Panc1 (cell line): Measurements from ENCODE around the gene GBA3. TPM values are rescaled to one million over a fixed set of nuclear protein-coding genes. Genes with fewer than 3 reads are reported as not detected.

ENCODE experiments used
- ATAC-seq: fragments of 200-7000 bp; cut with Tn5 transposase; 2 replicates; pipeline ENCODE4 v1.9.1; 2020; ENCODE audit warnings: mild to moderate bottlenecking, moderate library complexity
- BruUV-seq: library from RNA; stranded (reverse); fragments of 400-500 nt; replicated peaks from 2 replicates; lab custom pipeline; 2021; lab: Mats Ljungman, UMichigan
- CTCF ChIA-PET: fragments of 300-600 bp; sonication (Branson Sonifier 250); formaldehyde crosslinking; loops from one replicate; lab custom pipeline; 2022; ENCODE audit warnings: antibody characterized with exemption; lab: Charles Lee
- POLR2A ChIA-PET: fragments of 300-600 bp; sonication (Branson Sonifier 250); formaldehyde crosslinking; loops from one replicate; lab custom pipeline; 2022; ENCODE audit warnings: antibody characterized with exemption; lab: Charles Lee
- DNase-seq: peaks from one replicate; pipeline ENCODE4 v3.0.0-alpha.2; 2010; ENCODE audit warnings: low read depth, low spot score
- H3K27ac ChIP-seq: 2 replicates; pipeline ENCODE4 v1.5.1; 2011; ENCODE audit warnings: mild to moderate bottlenecking, low read length, inconsistent platforms
- H3K27me3 ChIP-seq: fragments of 200-500 bp; sonication (Bioruptor generic); 2 replicates; pipeline ENCODE4 v1.6.0; 2014; ENCODE audit warnings: low read length, inconsistent platforms; ENCODE audit not compliant: control insufficient read depth, insufficient read depth
- H3K36me3 ChIP-seq: fragments of 200-500 bp; sonication (Bioruptor generic); 2 replicates; pipeline ENCODE4 v1.5.1; 2014; ENCODE audit warnings: inconsistent platforms, mild to moderate bottlenecking, low read length, moderate library complexity; ENCODE audit not compliant: control insufficient read depth, insufficient read depth
- H3K4me1 ChIP-seq: 2 replicates; pipeline ENCODE4 v1.5.1; 2011; ENCODE audit warnings: inconsistent platforms, mild to moderate bottlenecking, low read length, moderate library complexity; ENCODE audit not compliant: control insufficient read depth, insufficient read depth
- H3K4me3 ChIP-seq, 2 experiments: 2 replicates each; pipeline ENCODE4 v1.5.1; 2011 to 2012; ENCODE audit warnings: low read depth in 2 of 2, low read length in 2 of 2, mild to moderate bottlenecking in 2 of 2, inconsistent platforms in 1 of 2, moderate library complexity in 1 of 2
- H3K9me3 ChIP-seq: fragments of 200-500 bp; sonication (Bioruptor generic); 2 replicates; pipeline ENCODE4 v1.5.1; 2014; ENCODE audit warnings: low read depth, mild to moderate bottlenecking, inconsistent platforms, low read length, moderate library complexity; ENCODE audit not compliant: control insufficient read depth, insufficient read depth
- CTCF ChIP-seq: fragments of 450-650 bp; IDR thresholded peaks from 2 replicates; pipeline ENCODE4 v1.5.1; 2017; ENCODE audit warnings: mild to moderate bottlenecking
- POLR2AphosphoS5 ChIP-seq: IDR thresholded peaks from 2 replicates; pipeline ENCODE4 v1.6.1; 2012; ENCODE audit warnings: mild to moderate bottlenecking, low read depth, low read length, moderate library complexity
- REST ChIP-seq, 2 experiments: IDR thresholded peaks; 2 replicates each; pipeline ENCODE4 v1.6.1; 2011 to 2012; ENCODE audit warnings: low read depth in 2 of 2, control low read depth in 1 of 2, low read length in 1 of 2, mild to moderate bottlenecking in 1 of 2, moderate library complexity in 1 of 2; ENCODE audit not compliant: insufficient read depth in 1 of 2
- SIN3A ChIP-seq: IDR thresholded peaks from 2 replicates; pipeline ENCODE4 v1.6.1; 2012; ENCODE audit warnings: low read depth, mild to moderate bottlenecking, low read length, moderate library complexity, borderline replicate concordance; ENCODE audit not compliant: insufficient read depth
- TCF7L2 ChIP-seq: IDR thresholded peaks from 2 replicates; pipeline ENCODE4 v1.6.1; 2011; ENCODE audit warnings: mild to moderate bottlenecking, low read depth, low read length, inconsistent platforms
- in situ Hi-C: cut with HindIII; loops from 2 replicates; pipeline ENCODE4 v1.10.0; 2016; ENCODE audit warnings: low sequenced_read_pairs, low pct_unique_long_range_greater_than_20kb
- intact Hi-C: fragments of 100-400 bp; cut with micrococcal nuclease; formaldehyde crosslinking; loops from one replicate; pipeline ENCODE4 v1.10.0; 2022; ENCODE audit not compliant: unreplicated experiment
- total RNA-seq: library from RNA; stranded (reverse); gene quantifications from one replicate; pipeline ENCODE4 v1.2.1, GENCODE V29; 2021; ENCODE audit not compliant: unreplicated experiment

Gene GBA3
- total RNA-seq, 1 experiment from 2014 or later: not detected

GRCh38 chr4:22814906-22815305 is 122.2 kb downstream of the GBA3 start:
- in situ Hi-C loops: no loop called here
- H3K4me3 ChIP-seq: no peak overlapping the region
- no peaks in the 10 kb centered on the region for H3K4me1 ChIP-seq
- H3K27ac ChIP-seq: no peak overlapping the region
- no peaks in the 10 kb centered on the region for H3K36me3 ChIP-seq
- CTCF ChIA-PET: no interaction called here
- DNase-seq (no peak), ATAC-seq (no peak)
- intact Hi-C loops: no loop called here
- BruUV-seq: no TSS peak
- TF ChIP-seq SIN3A (no peak), CTCF (no peak), TCF7L2 (no peak), POLR2AphosphoS5 (no peak), REST (IDR thresholded peaks at IDR 0.05; ENCODE audit: insufficient read depth in 1 of 2, low read depth in 2 of 2, low read length in 1 of 2) (no peak)
- no peaks in the 10 kb centered on the region for H3K9me3 ChIP-seq
- POLR2A ChIA-PET: no interaction called here
- H3K27me3 ChIP-seq: no peaks in the 10 kb centered on the region

GRCh38 chr4:22824091-22824490 is 131.4 kb downstream of the GBA3 start:
- no peak overlapping the region for H3K4me3 ChIP-seq
- no peak for ATAC-seq
- CTCF ChIA-PET: no interaction called here

More at GRCh38 chr4:22824091-22824490, 131.4 kb downstream of the GBA3 start:
- POLR2A ChIA-PET: no interaction called here
- H3K27me3 ChIP-seq: no peaks in the 10 kb centered on the region
- H3K27ac ChIP-seq: no peak overlapping the region
- no peak for DNase-seq
- TF ChIP-seq REST (IDR thresholded peaks at IDR 0.05; ENCODE audit: insufficient read depth in 1 of 2, low read depth in 2 of 2, low read length in 1 of 2): no peak
- no peak for TF ChIP-seq CTCF
- TF ChIP-seq SIN3A: no peak
- no peak for TF ChIP-seq POLR2AphosphoS5
- no peak for TF ChIP-seq TCF7L2
- no TSS peak for BruUV-seq
- H3K4me1 ChIP-seq: no peaks in the 10 kb centered on the region
- H3K36me3 ChIP-seq: no peaks in the 10 kb centered on the region
- intact Hi-C loops (no loop called here), in situ Hi-C loops (no loop called here)
- H3K9me3 ChIP-seq: no peaks in the 10 kb centered on the region
